Non-pigmented ciliary epithelial cell (primary cell): ENCODE measurements around the gene RRM1.
A peak's percentile ranks its signal among the peaks of the same experiment; 100 is the strongest.
"Not testable (repeated sequence)": the region's sequence is repeated elsewhere in the genome, so short reads cannot be mapped to it uniquely, and the experiment has no call there.

Experiments used
- DNase-seq: peaks from one replicate; pipeline ENCODE4 v3.0.0-alpha.2; 2010; ENCODE audit warnings: low read depth

The RRM1 gene

GRCh38 chr11:4140067-4140636 is 45.6 kb downstream of the RRM1 start:
- DNase-seq: no peak

DNA sequence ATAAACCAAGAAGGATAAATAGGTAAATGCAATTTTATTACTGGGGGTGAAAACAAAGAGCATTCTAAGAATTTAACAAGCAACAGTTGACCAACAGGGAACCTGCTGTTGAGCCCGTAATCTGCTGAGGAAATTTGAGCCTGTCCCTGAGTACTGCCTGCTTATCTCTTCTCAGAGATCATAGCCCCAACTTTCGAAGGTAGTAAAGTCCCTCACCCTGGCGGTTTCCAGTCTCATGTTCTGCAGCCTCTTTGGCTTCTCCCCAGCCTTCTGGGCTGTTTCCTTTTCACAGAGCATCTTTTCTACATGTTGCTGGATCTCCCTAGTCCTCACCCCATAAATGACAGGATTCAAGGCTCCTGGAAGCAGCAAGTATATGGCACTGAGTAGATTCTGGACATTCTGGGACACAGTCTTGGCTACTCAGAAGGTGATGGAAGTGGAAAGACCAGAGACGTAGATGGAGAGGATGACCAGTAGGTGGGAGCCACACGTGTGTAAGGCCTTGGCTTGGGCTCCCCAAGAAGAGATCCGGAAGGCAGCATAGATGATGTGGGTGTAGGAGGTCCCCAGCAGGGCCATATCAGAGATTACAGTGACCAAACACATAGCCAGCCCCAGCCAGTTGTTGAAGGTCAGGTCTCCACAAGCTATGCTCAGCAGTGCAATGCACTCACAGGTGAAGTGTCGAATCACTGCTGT is 51.6 kb downstream of the RRM1 start:
- no peak for DNase-seq

- DNase-seq: no peak
Observed at GRCh38 chr11:4146772-4147098, 52.1 kb downstream of the RRM1 start.

- no peak for DNase-seq
Observed at GRCh38 chr11:4154503-4154902, 59.9 kb downstream of the RRM1 start.

DNA sequence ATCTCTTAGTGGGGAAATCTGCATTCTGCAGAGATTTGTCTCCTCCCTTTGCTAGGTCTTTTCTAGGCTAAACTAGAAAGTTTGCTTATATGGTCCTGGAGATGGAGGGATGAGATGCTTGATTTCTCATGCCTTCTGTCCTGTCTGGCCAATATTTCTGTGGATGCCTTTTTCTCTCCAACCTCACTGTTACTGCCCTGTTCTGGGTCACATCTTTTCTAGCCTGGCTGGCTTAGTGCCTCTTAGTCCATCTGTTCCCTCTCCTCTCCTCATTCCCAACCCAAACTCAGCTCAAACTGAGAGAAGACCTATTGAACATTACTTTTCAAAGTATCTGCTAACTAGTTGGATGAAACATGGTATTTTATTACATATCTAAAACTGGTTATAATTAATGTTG is 62.0 kb downstream of the RRM1 start:
- DNase-seq: no peak

DNA sequence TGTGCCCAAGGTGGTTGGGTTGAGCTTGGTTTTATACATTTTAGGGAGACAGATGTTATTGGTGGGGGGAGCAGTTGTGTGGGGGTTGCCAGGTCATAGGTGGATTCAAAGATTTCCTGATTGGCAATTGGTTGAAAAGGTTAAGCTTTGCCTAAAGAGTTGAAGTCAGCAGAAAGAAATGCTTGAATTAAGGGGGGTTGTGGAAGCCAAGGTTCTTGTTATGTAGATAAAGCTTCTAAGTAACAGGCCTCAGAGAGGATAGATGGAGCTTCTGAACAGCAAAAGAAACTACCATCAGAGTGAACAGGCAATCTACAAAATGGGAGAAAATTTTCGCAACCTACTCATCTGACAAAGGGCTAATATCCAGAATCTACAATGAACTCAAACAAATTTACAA is 64.2 kb downstream of the RRM1 start:
- not testable (repeated sequence) for DNase-seq

- no peak for DNase-seq
Observed at GRCh38 chr11:4161305-4161704, 66.7 kb downstream of the RRM1 start.

DNA sequence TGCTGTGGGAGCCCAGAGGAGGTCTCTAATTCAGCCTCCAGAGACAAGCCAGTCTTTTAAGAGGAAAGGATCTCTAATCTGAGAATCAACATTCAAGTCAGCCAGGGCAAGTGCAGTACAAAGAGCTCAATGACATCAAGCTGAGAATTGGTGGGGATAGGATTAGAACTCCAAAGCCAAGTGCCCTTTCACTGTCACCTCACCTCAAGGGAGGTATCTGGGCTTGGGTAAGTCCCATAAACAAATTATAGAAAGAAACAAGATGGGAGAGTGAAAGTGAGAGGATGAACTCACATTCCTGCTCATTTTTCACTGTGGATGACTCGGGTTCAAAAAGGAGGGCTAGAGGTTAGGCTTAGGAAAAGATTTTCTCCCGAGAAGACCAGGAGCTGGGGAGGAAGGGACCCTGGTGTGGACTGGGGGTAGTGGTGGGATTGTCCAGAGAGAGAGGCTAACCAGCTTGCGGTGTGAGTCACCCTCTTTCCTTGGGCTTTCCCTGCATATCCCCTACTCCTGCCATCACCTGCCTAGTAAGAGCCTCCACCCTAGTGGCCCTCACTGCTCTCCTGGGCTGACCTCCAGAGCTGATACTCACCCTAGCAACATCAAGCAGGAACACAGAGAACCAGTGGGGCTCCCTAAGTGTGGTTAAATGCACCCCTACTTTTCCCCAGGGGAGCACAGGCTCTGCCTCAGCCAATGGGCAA is 70.4 kb downstream of the RRM1 start:
- DNase-seq: no peak

GRCh38 chr11:4167292-4167691 is 72.7 kb downstream of the RRM1 start:
- DNase-seq: no peak

GRCh38 chr11:4167758-4168157 is 73.2 kb downstream of the RRM1 start:
- no peak for DNase-seq

GRCh38 chr11:4175620-4176350 is 81.2 kb downstream of the RRM1 start:
- not testable (repeated sequence) for DNase-seq

- no peak for DNase-seq
Observed at GRCh38 chr11:4178813-4179662, 84.4 kb downstream of the RRM1 start.

DNA sequence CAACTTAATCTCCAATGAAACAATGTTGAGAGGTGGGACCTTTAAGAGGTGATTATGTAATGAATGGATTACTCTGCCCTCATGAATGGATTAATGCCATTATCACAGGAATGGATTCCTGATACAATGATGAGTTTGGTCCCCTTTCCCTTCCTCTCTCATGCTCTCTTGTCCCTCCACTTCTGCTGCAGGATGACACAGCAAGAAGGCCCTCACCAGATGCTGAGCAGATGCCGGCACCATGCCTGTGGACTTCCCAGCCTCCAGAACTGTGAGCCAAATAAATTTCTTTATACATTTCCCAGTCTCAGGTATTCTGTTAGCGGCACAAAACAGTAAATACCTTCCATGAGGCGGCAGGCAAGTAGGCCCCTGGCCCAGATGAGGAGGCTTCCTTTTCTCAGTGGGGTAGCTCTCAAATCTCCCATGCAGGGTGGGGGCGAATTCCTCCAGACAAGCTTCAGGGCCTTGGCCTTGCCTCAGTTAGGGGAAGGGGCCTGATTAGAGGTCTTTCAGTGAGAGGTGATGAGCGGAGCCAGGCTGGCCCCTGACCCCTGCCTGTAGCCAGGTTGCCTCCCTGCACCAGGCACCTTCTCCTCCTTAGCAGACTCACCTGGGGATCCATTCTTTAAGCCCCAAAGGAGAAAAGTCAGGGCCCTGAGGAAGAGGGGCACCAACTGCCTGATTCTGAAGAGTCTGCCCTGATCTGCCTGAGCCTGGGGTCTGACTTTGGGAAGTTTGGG is 86.0 kb downstream of the RRM1 start:
- DNase-seq: no peak

DNA sequence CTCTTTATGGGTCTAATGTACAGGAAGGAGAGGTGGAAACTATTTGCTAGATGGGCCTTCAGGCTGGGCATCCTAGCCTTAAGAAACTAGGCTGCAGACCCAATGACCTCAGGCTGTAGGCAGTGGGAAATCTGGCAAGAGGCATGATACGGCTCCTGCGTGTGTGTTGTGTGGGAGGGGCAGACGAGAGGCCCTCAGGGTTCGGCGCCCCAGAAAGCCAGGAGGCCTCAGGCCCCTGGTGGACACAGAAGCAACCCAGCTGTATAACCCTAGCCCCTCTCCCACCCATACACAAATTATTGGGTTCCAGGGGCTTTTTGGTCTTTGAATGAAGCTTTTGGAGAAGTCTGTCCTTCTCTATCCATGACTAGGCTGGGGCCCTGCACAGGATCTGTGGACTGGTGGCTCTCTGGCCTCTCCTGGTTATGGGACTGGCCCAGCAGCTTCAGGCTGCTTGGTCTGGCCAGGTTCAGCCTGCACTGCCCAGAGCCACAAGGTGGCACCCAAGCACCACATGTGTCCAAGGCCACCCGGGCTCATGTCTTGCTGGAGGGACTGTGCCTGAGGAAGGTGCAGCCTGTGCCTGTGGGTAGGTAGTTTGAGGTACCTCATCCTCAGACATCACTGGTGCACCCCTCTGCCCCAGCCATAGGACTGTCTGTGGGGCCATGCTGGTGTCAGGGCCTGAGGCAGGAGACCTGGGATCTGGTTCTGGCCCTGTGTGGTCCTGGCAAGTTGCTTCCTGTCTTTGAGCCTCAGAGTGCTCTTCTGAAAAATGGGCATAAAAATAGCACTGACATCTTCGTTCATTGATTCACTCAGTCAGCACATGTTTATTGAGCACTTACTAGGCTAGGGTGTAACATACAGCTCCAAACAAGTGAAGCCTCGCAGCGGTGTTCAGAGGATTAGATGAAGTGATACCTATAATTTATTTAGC is 87.5 kb downstream of the RRM1 start:
- peak; percentile 13 for DNase-seq

GRCh38 chr11:4183410-4184057 is 88.9 kb downstream of the RRM1 start:
- no peak for DNase-seq

GRCh38 chr11:4184163-4184916 is 89.7 kb downstream of the RRM1 start:
- no peak for DNase-seq

DNA sequence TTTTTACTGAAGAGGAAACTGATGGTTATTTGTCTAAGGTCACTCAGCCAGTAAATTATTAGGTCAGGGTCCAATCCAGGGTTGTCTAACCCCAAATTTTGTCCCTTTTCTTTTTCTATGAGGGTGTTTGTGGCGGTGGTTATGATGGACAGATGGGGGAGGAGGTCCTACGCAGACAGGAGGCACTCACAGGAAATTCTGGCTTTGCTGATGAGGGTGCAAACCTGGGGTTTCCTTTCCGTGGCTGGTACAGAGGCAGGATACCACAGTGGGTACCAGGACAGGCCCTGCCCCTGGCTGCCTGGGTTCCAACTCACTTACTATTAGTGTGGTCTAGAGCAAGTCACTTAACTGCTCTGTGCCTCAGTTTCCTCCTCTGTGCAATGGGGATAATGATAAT is 91.0 kb downstream of the RRM1 start:
- no peak for DNase-seq

- DNase-seq: no peak
Observed at GRCh38 chr11:4186464-4187054, 92.0 kb downstream of the RRM1 start.
